CD4-positive, alpha-beta T cell treated with Interleukin-4 for 1 hour (primary cell): ENCODE data around the gene HDHD3.
"Not testable (repeated sequence)": the region's sequence is repeated elsewhere in the genome, so short reads cannot be mapped to it uniquely, and the experiment has no call there.

Experiments
- DNase-seq, 2 donors: peaks; one replicate each; pipeline ENCODE4 v3.0.0-alpha.2; 2020 to 2022

HDHD3 gene, protein sequence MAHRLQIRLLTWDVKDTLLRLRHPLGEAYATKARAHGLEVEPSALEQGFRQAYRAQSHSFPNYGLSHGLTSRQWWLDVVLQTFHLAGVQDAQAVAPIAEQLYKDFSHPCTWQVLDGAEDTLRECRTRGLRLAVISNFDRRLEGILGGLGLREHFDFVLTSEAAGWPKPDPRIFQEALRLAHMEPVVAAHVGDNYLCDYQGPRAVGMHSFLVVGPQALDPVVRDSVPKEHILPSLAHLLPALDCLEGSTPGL

GRCh38 chr9:113376634-113377567 is at the start of gene HDHD3:
Gene HDHD3, minus strand, starts transcription at chr9:113376986. Its CDS starts 2,632 bp downstream, at chr9:113374354.
- DNase-seq: peak; percentile 80 to 87

- DNase-seq: no peak
Observed at GRCh38 chr9:113425072-113425471, 48.3 kb upstream of the HDHD3 start.

DNA sequence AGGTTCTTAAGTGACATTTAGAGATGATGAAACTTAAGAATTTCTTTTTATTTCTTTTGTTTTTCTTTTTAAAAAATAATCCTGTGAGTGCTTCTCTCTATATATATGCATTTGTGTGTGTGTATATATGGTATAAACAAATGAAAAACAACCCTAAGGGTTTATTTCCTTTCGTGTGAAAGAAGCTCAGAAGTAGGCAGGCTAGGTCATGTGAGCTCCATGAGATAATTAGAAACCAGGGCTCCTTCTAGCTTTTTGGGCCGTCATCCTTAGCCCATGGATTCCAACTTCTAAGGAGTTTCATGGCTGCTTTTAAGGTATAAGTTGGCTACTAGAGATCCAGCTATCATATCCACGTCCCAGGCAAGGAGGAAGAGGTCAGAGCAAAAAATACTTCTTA is 44.9 kb upstream of the HDHD3 start:
- no peak for DNase-seq

DNA sequence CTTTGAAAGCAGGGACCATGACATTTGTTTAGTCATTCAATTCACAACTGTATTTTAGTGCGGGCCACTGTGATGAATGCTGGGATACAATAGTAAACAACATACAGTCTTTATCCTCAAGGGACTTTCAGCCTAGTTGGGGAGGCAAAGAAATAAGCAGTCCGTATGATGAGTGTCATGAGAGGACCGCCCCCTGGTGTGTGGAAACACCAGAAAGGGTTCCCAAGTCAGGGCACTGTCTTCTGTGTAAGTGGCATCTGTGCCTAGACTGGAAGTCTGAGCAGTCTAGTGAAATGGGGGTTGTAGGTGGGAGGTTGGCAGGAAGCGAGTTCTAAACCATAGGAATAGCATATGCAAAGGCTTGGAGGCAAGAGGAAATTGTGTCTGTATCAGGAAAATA is 40.6 kb upstream of the HDHD3 start:
- DNase-seq: no peak

- peak in 1 of 2 donors; percentile 30 for DNase-seq
Observed at GRCh38 chr9:113416149-113416721, 39.4 kb upstream of the HDHD3 start.

- peak; percentile 94 to 95 for DNase-seq
Observed at GRCh38 chr9:113410207-113410864, 33.5 kb upstream of the HDHD3 start, which contains the start of the genes C9orf43 and POLE3. Gene C9orf43, plus strand, starts transcription at chr9:113410747. Its CDS starts 2,747 bp downstream, at chr9:113413494. Gene POLE3, minus strand, starts transcription at chr9:113410675. Its CDS starts 382 bp downstream, at chr9:113410293.

- no peak for DNase-seq
Observed at GRCh38 chr9:113409883-113410206, 33.1 kb upstream of the HDHD3 start.

DNA sequence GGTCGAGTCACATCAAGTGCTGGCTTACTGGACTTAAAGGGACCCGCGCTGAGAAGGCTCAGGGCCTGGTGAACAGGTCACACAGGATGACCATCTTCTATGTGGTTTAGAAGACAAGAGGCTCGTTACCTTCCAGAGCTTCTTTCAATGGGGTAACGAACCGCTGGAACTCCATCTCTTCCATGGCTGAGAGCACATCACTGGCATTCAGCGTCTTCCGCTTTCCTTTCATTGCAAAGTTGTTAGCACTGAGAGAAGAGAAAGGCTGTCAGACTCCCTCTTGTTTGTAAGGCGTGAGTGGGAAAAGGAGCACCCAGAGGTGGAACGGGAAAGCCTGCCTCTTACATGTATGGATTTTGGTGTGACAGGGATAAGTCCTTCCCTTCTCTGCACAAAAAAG is 32.7 kb upstream of the HDHD3 start:
- no peak for DNase-seq

GRCh38 chr9:113406873-113407511 is 30.2 kb upstream of the HDHD3 start:
- DNase-seq: peak; percentile 72 to 73

- not testable (repeated sequence) for DNase-seq
Observed at GRCh38 chr9:113406353-113406752, 29.6 kb upstream of the HDHD3 start.

GRCh38 chr9:113403646-113404045 is 26.9 kb upstream of the HDHD3 start:
- DNase-seq: no peak

- DNase-seq: peak; percentile 99
Observed at GRCh38 chr9:113401027-113401792, 24.4 kb upstream of the HDHD3 start, which contains the start of gene ALAD. Gene ALAD, minus strand, starts transcription at chr9:113401284. Its CDS starts 7,725 bp downstream, at chr9:113393559.

DNA sequence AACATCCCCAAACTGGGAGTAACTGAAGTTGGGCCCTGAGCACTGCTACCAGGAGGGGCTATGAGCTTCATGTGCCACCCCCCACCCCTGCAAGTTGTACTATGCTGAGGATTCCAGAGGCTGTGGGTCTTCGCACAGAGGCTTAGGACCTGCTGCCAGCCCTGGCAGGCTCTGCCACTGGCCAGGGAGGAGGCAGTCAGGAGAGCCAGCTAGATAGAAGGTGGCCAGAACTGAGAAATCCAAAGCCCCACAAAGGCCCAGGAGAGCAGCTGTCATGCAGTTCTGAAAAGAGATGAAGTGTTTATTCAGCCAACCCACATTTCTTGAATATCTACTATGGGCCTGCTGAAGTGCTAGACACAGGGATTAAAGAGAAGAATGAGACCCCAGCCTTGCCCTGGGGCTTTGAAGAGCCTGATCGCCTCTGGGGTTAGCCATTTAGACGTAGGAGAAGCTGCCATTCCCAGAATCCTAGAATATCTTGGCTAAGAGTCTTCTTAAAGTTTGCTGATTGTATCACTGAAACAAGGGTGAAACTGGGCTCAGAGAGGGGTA is 22.9 kb upstream of the HDHD3 start:
- no peak for DNase-seq

DNA sequence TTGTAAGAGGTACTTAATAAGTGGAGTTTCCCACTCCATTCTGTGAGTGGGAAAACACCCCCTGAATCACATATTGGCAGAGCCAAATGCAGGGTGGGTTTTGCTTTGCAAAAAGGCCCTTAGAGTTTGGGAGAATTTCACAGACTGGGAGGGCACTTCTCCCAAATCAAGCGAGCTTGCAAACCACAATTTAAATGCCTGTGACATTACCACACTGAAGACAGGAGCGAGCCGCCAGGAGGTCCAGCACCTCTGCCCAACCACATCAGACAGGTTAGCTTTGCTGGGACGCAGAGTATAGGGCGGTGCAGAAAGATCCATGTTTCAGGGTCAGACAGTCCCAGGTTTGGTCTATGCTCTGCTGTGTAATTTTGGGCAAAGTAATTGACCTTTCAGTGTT is 22.0 kb upstream of the HDHD3 start:
- DNase-seq: no peak

DNA sequence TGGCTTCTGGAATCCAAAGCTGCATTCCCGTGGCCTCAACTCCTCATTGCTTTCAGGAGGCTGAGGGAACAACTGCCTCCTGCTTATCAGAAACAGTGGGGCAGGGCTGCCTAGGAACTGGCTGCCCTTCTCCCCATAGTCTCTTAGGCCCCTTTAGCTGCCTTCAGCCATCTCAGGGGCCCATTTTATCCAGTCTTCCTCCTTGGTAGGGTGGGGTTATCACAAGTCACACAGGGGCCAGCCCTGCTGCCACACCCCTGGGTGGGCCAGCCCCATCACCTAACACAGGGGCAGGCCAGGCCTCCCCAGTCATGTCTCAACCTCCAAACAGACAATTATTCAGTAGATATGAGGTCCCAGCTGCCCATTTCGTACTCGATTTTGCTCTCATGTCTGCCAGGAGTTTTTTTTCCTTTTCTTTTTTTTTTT is 20.4 kb upstream of the HDHD3 start:
- DNase-seq: no peak

DNA sequence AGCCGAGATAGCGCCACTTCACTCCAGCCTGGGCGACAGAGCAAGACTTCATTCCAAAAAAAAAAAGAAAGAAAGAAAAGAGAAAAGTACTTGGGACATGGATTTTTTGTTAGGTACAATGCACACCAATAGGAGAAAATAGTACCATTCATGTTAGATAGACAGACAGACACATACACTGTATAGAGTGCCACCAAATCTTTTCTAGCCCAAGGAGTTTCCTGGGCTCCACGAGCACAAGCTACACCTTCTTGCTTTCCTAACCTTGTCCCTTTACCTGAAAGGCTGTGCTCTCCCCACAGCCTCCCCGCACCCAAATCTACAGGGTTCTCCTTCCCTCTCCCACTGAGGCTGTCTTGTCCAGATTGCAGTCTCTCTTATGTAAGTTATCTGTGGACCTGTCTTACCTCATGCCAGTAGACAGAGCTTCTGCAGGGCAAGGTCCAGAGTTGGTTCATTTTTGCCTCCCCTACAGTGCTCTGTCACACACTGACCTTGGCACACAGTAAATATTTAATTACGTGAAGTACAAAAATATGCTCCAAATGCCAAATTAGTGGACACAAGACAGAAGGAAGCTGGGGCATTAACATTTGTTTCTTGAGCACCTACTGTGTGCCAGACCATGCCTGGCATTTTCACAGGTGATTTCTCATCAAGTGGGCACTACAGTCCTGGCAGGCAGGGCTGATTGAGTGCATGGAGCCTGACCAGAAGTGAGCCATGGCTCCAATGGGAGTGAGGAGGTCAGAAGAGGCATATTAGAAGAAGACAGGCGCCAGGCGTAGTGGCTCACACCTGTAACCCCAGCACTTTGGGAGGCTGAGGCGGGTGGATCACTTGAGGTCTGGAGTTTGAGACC is 18.4 kb upstream of the HDHD3 start:
- DNase-seq: no peak

GRCh38 chr9:113393281-113393680 is 16.5 kb upstream of the HDHD3 start:
- DNase-seq: no peak

GRCh38 chr9:113391917-113392316 is 15.1 kb upstream of the HDHD3 start:
- DNase-seq: no peak

DNA sequence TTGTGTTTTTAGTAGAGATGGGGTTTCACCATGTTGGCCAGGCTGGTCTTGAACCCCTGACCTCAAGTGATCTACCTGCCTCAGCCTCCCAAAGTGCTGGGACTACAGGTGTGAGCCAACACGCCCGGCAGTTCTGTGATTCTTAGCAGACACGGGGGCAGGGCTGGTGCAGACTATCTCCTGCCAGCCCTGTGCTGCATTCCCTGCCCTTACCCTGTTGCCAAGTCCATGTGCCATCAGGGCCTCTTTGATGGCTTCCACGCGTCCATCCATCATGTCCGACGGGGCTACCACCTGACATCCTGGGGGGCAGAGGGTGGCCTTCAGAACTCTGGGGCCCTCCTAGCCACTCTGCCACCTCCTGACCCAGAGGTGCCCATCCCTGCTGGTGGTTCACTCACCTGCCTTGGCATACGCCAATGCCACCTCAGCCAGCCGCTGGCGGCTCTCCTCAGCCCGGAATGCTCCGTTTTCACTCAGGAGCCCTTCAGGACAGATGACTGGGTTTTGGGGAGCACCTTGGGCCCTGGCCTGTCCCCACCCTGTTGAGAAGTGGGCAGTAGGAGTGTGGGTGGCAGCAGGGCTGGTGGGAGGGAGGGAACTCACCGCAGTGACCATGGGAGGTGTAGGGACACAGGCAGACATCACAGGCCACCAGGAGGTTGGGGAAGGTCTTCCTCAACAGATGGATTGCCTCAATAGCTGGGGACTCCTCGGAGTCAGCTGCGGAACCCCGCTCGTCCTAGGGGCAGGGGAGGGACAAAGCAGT is 13.6 kb upstream of the HDHD3 start:
- no peak for DNase-seq
